GM23338 (cell line): ENCODE results near the gene PICK1. TPM values are rescaled to one million over a fixed set of nuclear protein-coding genes. Genes with fewer than 3 reads are reported as not detected.

Experiments used
- ATAC-seq: fragments of 200-7000 bp; cut with Tn5 transposase; 3 replicates; pipeline ENCODE4 v1.9.1; 2020
- DNase-seq: peaks from one replicate; pipeline ENCODE4 v3.0.0-alpha.2; 2015; ENCODE audit warnings: low spot score
- H2AFZ ChIP-seq: fragments of 200-600 bp; sonication (generic); 2 replicates; pipeline ENCODE4 v1.8.0; 2016; ENCODE audit warnings: antibody characterized with exemption, mild to moderate bottlenecking, moderate library complexity
- H3F3A ChIP-seq: fragments of 200-600 bp; sonication (generic); replicated peaks from 2 replicates; pipeline ENCODE4 v1.8.0; 2017; ENCODE audit warnings: antibody characterized with exemption, mixed run types, low read depth
- H3K27ac ChIP-seq: fragments of 200-600 bp; sonication (generic); 2 replicates; pipeline ENCODE4 v1.6.1; 2016; ENCODE audit warnings: low read depth
- H3K27me3 ChIP-seq: fragments of 200-600 bp; sonication (generic); 2 replicates; pipeline ENCODE4 v1.8.0; 2016; ENCODE audit warnings: mild to moderate bottlenecking, mixed run types, moderate library complexity; ENCODE audit not compliant: insufficient read depth
- H3K36me3 ChIP-seq: fragments of 200-600 bp; sonication (generic); 2 replicates; pipeline ENCODE4 v1.8.0; 2016; ENCODE audit warnings: mild to moderate bottlenecking; ENCODE audit not compliant: insufficient read depth
- H3K4me1 ChIP-seq: fragments of 200-600 bp; sonication (generic); 2 replicates; pipeline ENCODE4 v1.8.0; 2016; ENCODE audit warnings: mild to moderate bottlenecking, moderate library complexity; ENCODE audit not compliant: insufficient read depth
- H3K4me2 ChIP-seq: fragments of 200-600 bp; sonication (generic); 2 replicates; pipeline ENCODE4 v1.7.1; 2017; ENCODE audit warnings: mixed run types
- H3K4me3 ChIP-seq: fragments of 200-600 bp; sonication (generic); 2 replicates; pipeline ENCODE4 v1.6.1; 2016; ENCODE audit warnings: mixed run types
- H3K79me2 ChIP-seq: fragments of 200-600 bp; sonication (generic); replicated peaks from 2 replicates; pipeline ENCODE4 v1.8.0; 2017; ENCODE audit warnings: mild to moderate bottlenecking; ENCODE audit not compliant: insufficient read depth
- H3K9me2 ChIP-seq: fragments of 200-600 bp; sonication (generic); 2 replicates; pipeline ENCODE4 v1.8.0; 2017; ENCODE audit not compliant: insufficient read depth
- H4K20me1 ChIP-seq: fragments of 200-600 bp; sonication (generic); replicated peaks from 2 replicates; pipeline ENCODE4 v1.8.0; 2017; ENCODE audit warnings: mild to moderate bottlenecking; ENCODE audit not compliant: insufficient read depth
- H3K27ac Mint-ChIP-seq: 2 replicates; pipeline ENCODE4 v1.8.0; 2020; ENCODE audit warnings: inconsistent platforms, mild to moderate bottlenecking, moderate library complexity, mixed read lengths
- H3K27me3 Mint-ChIP-seq: 3 replicates; pipeline ENCODE4 v1.8.0; 2022; ENCODE audit warnings: low read depth, mild to moderate bottlenecking, moderate library complexity, mixed read lengths, inconsistent platforms; ENCODE audit not compliant: insufficient read depth, poor library complexity
- H3K36me3 Mint-ChIP-seq: 3 replicates; pipeline ENCODE4 v1.8.0; 2021; ENCODE audit warnings: low read depth, mild to moderate bottlenecking, inconsistent platforms, moderate library complexity, mixed read lengths
- H3K4me1 Mint-ChIP-seq: 3 replicates; pipeline ENCODE4 v1.8.0; 2020; ENCODE audit warnings: mild to moderate bottlenecking, inconsistent platforms, mixed read lengths
- H3K4me3 Mint-ChIP-seq: 3 replicates; pipeline ENCODE4 v1.8.0; 2021; ENCODE audit warnings: moderate library complexity, mild to moderate bottlenecking, inconsistent platforms, mixed read lengths
- H3K9me3 Mint-ChIP-seq: 3 replicates; pipeline ENCODE4 v1.8.0; 2020; ENCODE audit warnings: moderate library complexity, mild to moderate bottlenecking, inconsistent platforms, mixed read lengths
- EZH2 ChIP-seq: fragments of 200-600 bp; sonication (generic); IDR thresholded peaks from one replicate; pipeline ENCODE4 v1.8.0; 2017; ENCODE audit warnings: antibody characterized with exemption, mild to moderate bottlenecking, low read depth; ENCODE audit not compliant: unreplicated experiment
- EZH2phosphoT487 ChIP-seq: fragments of 200-600 bp; sonication (generic); IDR thresholded peaks from one replicate; pipeline ENCODE4 v1.8.1; 2018; ENCODE audit warnings: antibody characterized with exemption; ENCODE audit not compliant: unreplicated experiment
- JUNB ChIP-seq: IDR thresholded peaks from one replicate; pipeline ENCODE4 v1.6.1; 2016; ENCODE audit warnings: antibody characterized with exemption; ENCODE audit not compliant: unreplicated experiment
- POLR2AphosphoS5 ChIP-seq: IDR thresholded peaks from 2 replicates; pipeline ENCODE4 v1.6.1; 2016; ENCODE audit warnings: antibody characterized with exemption, low read depth
- polyA plus RNA-seq: library from polyadenylated mRNA; unstranded; fragments of >200 nt; fragmentation: Nextera tagmentation; extraction: Ambion mirVana; gene quantifications from 2 replicates; pipeline ENCODE4 v1.2.1, GENCODE V29; 2016
- total RNA-seq: library from RNA; depleted of rRNA; stranded (reverse); fragments of >200 nt; shearing (Covaris generic); gene quantifications from 2 replicates; pipeline ENCODE4 v1.2.3, GENCODE V29; 2014
- TF ChIP-seq, protein P1 (sequence below): IDR thresholded peaks from one replicate; pipeline ENCODE4 v1.6.1; 2018; ENCODE audit warnings: antibody characterized with exemption; ENCODE audit not compliant: unreplicated experiment
- TF ChIP-seq, protein P2 (sequence below), 2 experiments: fragments of 200-600 bp in 1 of 2; sonication (generic) in 1 of 2; conservative IDR thresholded peaks; 2 replicates each; pipeline versions ENCODE4 v1.5.1 to v1.6.1; 2016 to 2017; ENCODE audit warnings: antibody characterized with exemption in 2 of 2, low read depth in 2 of 2, mild to moderate bottlenecking in 2 of 2, moderate library complexity in 1 of 2
- TF ChIP-seq, protein P3 (sequence below): fragments of 250-450 bp; sonication (Bioruptor Pico); IDR thresholded peaks from 2 replicates; pipeline ENCODE4 v1.5.0; 2020; ENCODE audit warnings: mild to moderate bottlenecking, moderate library complexity

Gene PICK1
- total and polyA plus RNA-seq, 2 experiments from 2014 or later: 15.9 to 28.3 TPM

DNA sequence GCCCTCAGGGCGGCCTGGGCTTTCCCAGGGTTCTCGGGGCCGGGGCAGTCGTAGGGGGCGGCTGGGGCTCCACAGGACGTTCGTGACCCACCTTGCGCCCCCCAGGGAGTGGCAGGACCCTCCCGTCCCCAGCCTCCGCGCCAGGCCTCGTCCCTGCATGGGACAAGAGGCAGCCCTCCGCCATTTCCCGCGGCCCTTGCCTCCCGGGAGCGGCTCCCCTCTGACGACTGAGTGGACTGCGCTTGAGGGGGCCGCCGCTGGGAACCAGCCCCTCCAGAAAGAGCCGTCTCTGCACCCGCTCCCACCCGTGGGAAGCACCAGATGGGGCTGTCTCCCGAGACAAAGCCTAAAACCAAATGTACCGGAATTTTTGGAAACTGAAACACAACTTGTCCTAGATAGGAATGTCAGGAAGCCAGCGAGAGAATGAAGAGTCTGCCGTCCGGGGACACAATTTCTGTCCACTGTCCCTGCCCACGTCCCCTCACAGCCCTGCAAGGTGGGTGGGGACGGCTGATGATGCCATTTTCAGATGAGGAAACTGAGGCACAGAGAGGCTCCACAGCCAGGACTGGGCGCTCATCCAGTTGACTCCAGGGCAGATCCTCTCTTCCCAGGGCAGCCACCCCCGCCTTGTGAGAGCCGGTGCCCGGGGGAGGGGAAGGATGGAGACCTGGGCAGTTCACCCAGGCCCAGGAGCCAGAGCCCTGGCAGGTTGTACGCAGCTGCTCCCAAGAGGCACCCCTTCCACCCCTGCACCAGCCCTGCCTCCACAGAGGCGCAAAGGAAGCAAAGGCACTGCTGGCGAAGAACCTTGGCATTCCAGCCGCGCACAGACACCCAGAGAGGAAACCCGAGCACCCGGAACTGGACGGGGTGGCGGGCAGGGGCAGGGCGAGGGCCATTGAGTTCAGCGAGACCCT, 18.1 kb upstream of the PICK1 start (continued):
- TF ChIP-seq EZH2phosphoT487: no peak
- no peak for TF ChIP-seq EZH2
- TF ChIP-seq, protein P1, sequence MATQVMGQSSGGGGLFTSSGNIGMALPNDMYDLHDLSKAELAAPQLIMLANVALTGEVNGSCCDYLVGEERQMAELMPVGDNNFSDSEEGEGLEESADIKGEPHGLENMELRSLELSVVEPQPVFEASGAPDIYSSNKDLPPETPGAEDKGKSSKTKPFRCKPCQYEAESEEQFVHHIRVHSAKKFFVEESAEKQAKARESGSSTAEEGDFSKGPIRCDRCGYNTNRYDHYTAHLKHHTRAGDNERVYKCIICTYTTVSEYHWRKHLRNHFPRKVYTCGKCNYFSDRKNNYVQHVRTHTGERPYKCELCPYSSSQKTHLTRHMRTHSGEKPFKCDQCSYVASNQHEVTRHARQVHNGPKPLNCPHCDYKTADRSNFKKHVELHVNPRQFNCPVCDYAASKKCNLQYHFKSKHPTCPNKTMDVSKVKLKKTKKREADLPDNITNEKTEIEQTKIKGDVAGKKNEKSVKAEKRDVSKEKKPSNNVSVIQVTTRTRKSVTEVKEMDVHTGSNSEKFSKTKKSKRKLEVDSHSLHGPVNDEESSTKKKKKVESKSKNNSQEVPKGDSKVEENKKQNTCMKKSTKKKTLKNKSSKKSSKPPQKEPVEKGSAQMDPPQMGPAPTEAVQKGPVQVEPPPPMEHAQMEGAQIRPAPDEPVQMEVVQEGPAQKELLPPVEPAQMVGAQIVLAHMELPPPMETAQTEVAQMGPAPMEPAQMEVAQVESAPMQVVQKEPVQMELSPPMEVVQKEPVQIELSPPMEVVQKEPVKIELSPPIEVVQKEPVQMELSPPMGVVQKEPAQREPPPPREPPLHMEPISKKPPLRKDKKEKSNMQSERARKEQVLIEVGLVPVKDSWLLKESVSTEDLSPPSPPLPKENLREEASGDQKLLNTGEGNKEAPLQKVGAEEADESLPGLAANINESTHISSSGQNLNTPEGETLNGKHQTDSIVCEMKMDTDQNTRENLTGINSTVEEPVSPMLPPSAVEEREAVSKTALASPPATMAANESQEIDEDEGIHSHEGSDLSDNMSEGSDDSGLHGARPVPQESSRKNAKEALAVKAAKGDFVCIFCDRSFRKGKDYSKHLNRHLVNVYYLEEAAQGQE: no peak
- TF ChIP-seq, protein P2, sequence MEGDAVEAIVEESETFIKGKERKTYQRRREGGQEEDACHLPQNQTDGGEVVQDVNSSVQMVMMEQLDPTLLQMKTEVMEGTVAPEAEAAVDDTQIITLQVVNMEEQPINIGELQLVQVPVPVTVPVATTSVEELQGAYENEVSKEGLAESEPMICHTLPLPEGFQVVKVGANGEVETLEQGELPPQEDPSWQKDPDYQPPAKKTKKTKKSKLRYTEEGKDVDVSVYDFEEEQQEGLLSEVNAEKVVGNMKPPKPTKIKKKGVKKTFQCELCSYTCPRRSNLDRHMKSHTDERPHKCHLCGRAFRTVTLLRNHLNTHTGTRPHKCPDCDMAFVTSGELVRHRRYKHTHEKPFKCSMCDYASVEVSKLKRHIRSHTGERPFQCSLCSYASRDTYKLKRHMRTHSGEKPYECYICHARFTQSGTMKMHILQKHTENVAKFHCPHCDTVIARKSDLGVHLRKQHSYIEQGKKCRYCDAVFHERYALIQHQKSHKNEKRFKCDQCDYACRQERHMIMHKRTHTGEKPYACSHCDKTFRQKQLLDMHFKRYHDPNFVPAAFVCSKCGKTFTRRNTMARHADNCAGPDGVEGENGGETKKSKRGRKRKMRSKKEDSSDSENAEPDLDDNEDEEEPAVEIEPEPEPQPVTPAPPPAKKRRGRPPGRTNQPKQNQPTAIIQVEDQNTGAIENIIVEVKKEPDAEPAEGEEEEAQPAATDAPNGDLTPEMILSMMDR (conservative IDR thresholded peaks at IDR 0.05; ENCODE audit: low read depth in 2 of 2): no peak

DNA sequence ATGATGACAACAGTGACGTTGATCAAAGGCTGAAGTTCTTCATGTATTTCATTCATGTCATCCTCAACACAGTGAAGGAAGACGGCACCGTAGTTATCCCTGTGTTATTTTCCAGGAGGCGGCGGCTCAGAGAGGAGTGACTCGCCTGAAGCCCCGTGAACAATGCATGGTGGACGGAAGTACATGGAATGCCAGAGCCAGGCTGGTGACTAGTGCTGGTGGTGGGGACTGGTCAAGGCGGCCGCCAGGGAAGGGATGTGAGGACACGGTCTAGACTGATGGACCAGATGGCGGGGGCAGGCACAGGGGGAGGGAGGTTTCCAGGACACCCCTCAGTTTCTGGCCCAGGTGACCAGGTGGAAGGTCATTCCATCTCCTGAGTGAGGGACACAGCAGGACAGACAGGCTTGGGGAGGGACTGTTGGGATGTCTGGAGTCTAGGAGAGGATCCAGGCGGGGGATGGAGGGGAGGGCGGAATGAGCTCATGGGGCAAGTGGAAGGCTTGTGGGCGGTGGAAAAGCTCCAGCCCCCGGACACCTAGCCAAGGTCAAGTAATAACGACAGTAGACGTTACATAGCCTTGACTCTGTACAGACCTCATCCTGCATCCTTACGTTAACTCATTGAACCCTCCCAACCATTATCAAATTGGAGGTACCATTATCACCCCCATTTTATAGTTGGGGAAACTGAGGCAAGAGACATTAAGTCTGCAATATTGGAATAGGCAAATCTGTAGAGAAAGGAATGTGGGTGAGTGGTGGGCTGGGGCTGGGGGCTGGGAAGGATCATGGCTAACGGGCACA, 16.0 kb upstream of the PICK1 start:
- no peaks in the 10 kb centered on the region for H3K9me2 ChIP-seq
- Mint-ChIP-seq H3K27me3 (peaks cover 9% of the 10 kb centered on the region), H3K4me3 (no peak overlapping the region), H3K36me3 (no peaks in the 10 kb centered on the region), H3K9me3 (no peaks in the 10 kb centered on the region; the same call in 2 of the 3 replicates), H3K27ac (no peak overlapping the region), H3K4me1 (no peaks in the 10 kb centered on the region; the same call in 2 of the 3 replicates)
- H3K27me3 ChIP-seq: no peaks in the 10 kb centered on the region
- no peaks in the 10 kb centered on the region for H3K79me2 ChIP-seq
- no peaks in the 10 kb centered on the region for H4K20me1 ChIP-seq
- H3K4me3 ChIP-seq: no peak overlapping the region
- no peak for TF ChIP-seq POLR2AphosphoS5
- no peak for TF ChIP-seq EZH2
- TF ChIP-seq JUNB: no peak
- TF ChIP-seq, protein P2 (conservative IDR thresholded peaks at IDR 0.05; ENCODE audit: low read depth in 2 of 2): no peak
- TF ChIP-seq EZH2phosphoT487: no peak
- TF ChIP-seq, protein P3, sequence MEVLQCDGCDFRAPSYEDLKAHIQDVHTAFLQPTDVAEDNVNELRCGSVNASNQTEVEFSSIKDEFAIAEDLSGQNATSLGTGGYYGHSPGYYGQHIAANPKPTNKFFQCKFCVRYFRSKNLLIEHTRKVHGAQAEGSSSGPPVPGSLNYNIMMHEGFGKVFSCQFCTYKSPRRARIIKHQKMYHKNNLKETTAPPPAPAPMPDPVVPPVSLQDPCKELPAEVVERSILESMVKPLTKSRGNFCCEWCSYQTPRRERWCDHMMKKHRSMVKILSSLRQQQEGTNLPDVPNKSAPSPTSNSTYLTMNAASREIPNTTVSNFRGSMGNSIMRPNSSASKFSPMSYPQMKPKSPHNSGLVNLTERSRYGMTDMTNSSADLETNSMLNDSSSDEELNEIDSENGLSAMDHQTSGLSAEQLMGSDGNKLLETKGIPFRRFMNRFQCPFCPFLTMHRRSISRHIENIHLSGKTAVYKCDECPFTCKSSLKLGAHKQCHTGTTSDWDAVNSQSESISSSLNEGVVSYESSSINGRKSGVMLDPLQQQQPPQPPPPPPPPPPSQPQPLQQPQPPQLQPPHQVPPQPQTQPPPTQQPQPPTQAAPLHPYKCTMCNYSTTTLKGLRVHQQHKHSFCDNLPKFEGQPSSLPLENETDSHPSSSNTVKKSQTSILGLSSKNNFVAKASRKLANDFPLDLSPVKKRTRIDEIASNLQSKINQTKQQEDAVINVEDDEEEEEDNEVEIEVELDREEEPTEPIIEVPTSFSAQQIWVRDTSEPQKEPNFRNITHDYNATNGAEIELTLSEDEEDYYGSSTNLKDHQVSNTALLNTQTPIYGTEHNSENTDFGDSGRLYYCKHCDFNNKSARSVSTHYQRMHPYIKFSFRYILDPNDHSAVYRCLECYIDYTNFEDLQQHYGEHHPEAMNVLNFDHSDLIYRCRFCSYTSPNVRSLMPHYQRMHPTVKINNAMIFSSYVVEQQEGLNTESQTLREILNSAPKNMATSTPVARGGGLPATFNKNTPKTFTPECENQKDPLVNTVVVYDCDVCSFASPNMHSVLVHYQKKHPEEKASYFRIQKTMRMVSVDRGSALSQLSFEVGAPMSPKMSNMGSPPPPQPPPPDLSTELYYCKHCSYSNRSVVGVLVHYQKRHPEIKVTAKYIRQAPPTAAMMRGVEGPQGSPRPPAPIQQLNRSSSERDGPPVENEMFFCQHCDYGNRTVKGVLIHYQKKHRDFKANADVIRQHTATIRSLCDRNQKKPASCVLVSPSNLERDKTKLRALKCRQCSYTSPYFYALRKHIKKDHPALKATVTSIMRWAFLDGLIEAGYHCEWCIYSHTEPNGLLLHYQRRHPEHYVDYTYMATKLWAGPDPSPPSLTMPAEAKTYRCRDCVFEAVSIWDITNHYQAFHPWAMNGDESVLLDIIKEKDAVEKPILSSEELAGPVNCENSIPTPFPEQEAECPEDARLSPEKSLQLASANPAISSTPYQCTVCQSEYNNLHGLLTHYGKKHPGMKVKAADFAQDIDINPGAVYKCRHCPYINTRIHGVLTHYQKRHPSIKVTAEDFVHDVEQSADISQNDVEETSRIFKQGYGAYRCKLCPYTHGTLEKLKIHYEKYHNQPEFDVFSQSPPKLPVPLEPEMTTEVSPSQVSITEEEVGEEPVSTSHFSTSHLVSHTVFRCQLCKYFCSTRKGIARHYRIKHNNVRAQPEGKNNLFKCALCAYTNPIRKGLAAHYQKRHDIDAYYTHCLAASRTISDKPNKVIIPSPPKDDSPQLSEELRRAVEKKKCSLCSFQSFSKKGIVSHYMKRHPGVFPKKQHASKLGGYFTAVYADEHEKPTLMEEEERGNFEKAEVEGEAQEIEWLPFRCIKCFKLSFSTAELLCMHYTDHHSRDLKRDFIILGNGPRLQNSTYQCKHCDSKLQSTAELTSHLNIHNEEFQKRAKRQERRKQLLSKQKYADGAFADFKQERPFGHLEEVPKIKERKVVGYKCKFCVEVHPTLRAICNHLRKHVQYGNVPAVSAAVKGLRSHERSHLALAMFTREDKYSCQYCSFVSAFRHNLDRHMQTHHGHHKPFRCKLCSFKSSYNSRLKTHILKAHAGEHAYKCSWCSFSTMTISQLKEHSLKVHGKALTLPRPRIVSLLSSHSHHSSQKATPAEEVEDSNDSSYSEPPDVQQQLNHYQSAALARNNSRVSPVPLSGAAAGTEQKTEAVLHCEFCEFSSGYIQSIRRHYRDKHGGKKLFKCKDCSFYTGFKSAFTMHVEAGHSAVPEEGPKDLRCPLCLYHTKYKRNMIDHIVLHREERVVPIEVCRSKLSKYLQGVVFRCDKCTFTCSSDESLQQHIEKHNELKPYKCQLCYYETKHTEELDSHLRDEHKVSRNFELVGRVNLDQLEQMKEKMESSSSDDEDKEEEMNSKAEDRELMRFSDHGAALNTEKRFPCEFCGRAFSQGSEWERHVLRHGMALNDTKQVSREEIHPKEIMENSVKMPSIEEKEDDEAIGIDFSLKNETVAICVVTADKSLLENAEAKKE (CRISPR knock-in tag): no peak
- no peak overlapping the region for H3K4me2 ChIP-seq
- DNase-seq (no peak), ATAC-seq (no peak)
- no peaks in the 10 kb centered on the region for H3K36me3 ChIP-seq
- H2AFZ ChIP-seq: no peak overlapping the region
- no peaks in the 10 kb centered on the region for H3F3A ChIP-seq
- H3K27ac ChIP-seq: no peak overlapping the region
- no peaks in the 10 kb centered on the region for H3K4me1 ChIP-seq
